CD4-positive, alpha-beta T cell treated with Interleukin-6 at 100 ng/mL for 8 hours (primary cell): ENCODE measurements around the gene ATP6V1G2.
A peak's percentile ranks its signal among the peaks of the same experiment; 100 is the strongest.
"Not testable (repeated sequence)": the region's sequence is repeated elsewhere in the genome, so short reads cannot be mapped to it uniquely, and the experiment has no call there.

Source experiments
- DNase-seq: peaks from one replicate; pipeline ENCODE4 v3.0.0-alpha.2; 2020; ENCODE audit warnings: mixed read lengths, low spot score

ATP6V1G2 gene

DNA sequence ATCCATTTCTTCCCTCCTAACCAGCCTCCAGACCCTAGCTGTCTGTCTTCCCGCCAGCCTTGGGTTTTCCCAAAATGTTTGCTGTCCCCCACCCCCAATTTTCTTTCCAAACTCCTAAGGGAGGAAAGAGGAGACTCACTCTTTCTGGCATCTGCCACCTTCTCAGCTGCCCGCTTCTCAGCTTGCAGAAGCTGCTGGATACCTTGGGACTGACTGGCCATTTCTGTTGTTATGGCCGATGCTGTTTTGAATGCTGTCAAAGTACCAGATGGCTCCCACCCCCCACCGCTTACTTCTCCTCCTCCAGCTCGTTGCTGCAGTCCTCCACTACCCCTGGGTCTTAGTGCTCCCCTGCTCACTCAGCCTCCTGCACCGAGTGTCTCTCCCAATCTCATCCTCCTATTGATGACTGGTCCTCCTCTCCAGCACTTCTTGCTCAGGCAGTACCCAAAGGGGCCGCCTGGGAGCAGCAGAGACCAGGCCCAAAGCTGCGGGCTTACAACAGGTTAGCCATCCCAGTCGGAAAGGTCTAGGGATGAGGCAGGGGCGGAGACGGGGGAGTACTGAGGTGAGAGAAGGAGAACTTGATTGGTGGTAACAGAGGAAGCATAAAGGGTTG, at the start of gene ATP6V1G2:
ATP6V1G2 (minus strand) TSS at position 270 of the 619 bp plus-strand sequence; CDS start at position 221, 49 bp downstream.
- DNase-seq = peak; percentile 82

DNA sequence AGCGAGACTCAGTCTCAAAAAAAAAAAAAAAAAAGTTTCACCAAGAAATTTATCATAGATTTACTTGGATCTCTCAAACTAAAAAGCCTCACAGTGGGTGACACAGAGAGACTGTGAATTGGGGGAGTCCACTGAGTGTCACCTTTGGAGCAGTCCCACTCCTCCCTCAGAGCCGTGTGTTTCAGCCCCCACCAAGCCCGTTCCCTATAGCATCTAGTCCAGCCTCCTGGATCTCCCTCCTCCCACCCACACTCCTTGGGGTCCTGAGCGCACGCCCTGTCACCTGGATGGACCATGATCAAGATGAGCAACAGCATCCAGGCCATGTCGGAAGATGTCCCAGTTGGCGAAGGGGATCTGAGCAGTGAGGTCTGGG, 46.0 kb upstream of the ATP6V1G2 start:
- no peak for DNase-seq

DNA sequence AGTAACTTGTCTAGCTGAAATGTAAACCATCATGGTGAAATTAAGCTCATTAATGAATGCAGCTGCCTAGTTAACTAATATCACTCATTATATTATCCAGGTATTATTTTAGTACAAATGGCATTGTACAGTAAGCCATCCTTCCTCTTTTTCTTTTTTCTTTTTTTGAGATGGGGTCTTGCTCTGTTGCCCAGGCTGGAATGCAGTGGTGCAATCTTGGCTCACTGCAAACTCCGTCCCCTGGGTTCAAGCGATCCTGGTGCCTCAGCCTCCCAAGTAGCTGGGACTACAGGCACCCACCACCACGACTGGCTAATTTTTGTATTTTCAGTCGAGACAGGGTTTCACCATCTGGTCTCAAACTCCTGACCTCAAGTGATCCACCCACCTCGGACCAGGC, 44.3 kb upstream of the ATP6V1G2 start:
- not testable (repeated sequence) for DNase-seq

DNA sequence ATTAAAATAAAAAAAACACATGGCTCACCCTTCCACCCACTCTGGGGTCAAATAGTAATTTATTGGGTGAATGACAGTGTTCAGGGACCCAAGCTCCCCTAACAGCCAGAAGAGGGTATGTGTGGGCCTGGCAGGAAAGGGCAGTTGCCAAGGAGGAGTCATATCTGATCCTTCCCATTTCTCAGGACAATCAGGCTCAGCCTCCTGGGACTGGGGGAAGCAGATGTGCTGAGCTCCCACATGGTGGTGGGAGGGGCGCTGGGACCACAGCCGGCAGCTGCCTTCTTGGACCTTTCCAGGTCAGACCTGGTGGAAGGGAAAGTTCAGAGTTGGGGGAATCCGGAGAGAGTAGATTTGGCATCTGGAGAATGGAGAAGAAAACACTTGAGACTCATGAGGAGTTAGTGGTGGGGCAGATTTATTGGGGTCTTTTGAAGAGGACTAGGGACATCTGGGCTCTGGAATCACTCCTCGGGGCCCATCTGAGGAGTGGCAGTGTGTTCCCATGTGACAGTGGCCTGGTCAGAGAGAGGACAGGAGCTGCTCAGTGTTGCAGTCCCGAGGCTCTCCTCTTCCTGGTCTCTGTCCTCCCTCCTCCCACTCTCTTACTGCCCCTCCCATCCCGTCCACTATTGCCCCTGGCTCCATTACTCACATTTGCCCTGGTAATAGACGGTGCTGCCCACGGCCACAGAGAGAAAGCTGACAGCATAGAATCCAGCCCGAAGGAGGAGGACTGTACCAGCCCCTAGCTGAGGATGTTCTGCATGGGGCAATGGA, 42.7 kb upstream of the ATP6V1G2 start:
- DNase-seq = no peak

DNA sequence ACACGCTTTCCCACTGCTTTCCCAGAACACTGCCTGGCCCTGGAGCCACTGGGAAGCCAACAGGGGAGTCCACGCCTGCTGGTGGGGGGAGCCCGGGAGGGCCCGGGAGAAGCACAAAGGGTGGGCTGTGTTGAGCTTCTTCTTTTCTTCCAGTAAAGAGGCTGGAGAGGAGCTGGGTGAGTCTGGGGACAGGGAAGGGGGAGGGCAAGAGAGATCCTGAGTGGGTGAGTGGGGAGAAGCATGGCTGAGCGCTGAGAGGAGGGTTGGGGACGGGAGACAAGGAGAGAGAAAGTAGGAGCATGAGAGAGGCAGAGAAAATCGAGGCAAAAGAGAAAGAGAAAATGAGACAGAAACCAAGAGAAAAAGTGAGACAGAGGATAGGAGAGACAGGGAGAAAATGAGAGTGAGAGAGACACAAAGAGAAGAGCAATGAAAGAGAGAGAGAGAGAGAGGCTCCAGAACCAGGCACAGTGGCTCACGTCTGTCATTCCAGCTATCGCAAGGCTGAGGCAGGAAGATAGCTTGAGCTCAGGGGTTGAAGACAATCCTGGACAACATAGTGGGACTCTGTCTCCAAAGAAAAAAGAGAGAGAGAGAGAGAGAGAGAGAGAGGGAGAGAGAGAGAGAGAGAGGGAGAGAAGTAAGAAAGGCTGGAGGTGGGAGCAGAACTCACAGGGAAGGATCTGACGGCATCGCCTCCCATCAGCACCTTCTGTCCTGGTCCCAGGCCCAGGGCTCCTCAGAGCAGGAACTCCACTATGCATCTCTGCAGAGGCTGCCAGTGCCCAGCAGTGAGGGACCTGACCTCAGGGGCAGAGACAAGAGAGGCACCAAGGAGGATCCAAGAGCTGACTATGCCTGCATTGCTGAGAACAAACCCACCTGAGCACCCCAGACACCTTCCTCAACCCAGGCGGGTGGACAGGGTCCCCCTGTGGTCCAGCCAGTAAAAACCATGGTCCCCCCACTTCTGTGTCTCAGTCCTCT, 41.7 kb upstream of the ATP6V1G2 start:
- DNase-seq = no peak

DNA sequence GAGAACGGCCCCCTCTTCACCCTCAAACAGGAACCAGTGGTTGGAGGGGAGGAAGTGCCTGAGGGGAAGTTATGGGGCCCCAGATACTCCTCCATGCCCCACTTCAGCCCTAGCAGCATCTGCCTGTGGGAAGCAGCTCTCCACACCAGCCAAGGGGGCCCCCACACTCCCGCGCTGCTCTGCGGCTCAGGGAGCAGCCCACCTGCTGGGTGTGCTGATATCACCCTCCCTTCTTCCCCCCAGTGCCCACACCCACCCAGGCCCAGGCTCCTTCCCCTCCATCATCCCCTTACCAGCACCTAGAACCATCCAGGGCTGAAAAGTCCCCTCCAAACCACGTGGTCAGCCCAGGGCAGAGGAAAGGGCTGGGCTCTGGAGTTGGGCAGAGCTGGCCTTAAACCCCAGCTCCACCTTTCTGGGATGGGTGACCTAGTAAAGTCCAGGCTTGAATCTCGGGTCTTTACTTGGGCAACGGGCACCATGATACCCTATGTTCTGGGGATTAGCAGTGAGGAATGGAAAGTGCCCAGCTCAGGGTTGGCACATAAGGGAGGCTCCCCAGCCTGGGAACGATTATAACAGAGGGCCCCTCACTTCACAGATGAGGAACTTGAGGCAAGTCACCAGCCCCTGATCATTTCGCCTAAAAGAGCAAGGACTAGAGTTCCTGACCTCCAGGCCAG, 40.3 kb upstream of the ATP6V1G2 start:
- peak; percentile 53 for DNase-seq

DNA sequence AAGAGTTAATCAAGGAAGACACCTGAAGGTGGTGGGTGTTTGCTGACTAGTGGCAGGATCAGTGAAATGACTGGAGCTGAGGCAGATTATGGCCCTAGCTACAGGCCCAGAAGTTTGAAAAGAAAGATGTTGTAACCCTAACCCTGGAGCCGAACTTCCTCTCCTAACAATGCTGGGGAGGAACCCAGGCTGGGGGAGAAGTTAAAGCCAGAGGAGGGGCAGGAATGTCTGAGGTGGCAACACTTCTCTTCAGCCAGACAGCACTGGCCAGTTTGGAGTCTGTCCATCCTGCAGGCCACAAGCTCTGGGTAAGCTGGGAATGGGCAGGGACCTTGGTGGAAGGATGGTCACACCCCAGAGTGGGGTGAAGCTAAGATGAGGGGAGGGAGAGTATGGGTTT, 39.6 kb upstream of the ATP6V1G2 start, which contains the start of gene LST1:
LST1 (plus strand) TSS at position 270 of the 400 bp plus-strand sequence. CDS start 1,023 bp downstream, outside the sequence.
- no peak for DNase-seq

DNA sequence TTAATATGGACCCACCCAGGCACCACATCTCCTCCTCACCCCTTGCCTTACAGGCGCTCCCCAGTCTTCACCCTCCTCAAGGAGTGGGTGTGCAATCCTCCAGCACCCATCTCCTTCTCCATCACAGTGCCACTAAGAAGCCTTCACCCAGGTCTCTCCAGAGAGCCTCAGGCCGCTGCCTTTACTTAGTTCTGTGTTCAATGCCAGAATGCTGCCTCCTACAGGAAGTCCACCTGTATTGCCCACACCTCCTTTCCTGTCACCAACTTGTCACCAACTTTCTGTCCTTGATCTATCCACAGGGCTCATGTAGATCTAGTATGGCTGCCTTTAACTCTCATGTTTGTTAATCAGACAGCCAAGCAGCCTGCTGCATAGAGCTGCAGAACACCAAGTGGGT, 39.1 kb upstream of the ATP6V1G2 start:
- peak; percentile 71 for DNase-seq

DNA sequence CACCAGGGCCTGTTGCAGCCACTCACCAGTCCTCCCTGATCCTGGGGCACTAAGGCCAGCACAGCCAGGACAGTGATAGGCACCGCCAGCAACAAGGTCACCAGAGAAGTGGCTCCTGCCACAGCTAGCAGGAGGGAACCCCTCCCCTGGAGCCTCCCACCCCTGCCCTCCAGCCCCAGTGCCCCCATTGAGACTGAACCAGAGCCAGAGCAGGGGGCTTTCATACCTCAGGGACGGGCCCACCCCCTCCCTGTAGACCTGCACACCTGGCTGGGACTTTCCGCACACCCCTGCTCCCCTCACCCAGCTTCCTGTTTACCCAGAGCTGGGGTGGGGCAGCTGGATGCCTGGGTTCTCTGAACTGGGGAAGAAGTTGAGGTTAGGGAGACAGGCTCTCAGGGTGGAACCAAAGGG, 35.8 kb upstream of the ATP6V1G2 start, which contains the start of gene LTB:
LTB (minus strand) TSS at position 195 of the 414 bp plus-strand sequence; CDS start at position 188, 7 bp downstream.
- peak; percentile 90 for DNase-seq

DNA sequence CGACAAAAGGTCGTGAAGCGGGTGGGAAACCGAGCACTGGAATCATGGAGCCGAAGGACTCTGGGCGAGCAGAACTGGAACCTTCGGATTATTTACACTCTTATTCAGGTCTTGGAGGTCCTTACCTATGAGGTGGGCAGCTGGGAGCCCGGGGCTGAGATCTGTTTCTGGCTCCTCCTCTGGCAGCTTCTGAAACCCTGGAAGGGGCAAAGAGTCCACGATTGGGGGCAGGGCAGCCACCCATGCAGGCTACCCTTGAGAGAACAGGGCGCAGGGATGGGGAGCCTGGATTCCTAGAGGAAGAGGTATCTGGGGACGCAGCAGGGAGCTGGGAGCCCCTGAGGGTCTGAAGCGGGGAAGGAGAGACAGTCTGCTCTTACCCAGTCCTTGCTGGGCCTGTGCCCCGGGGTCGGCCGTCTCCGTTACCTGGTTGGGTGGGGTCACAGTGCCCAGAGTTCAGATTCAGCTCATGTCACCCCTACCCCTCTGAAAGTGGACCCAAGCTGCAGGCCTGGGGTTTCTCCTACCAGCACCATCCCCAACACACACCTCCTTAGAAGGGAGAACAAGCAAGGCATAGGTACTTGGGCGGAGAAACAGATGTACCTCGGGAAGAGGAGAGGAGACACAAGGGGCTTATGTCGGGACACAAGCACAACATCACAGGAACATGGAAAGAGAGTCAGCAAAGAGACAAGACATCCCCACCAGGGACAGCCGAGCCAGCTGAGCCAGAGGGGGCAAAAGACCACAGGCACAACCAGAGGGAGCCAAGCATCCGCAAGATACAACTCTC, 35.2 kb upstream of the ATP6V1G2 start:
- DNase-seq = peak; percentile 27

DNA sequence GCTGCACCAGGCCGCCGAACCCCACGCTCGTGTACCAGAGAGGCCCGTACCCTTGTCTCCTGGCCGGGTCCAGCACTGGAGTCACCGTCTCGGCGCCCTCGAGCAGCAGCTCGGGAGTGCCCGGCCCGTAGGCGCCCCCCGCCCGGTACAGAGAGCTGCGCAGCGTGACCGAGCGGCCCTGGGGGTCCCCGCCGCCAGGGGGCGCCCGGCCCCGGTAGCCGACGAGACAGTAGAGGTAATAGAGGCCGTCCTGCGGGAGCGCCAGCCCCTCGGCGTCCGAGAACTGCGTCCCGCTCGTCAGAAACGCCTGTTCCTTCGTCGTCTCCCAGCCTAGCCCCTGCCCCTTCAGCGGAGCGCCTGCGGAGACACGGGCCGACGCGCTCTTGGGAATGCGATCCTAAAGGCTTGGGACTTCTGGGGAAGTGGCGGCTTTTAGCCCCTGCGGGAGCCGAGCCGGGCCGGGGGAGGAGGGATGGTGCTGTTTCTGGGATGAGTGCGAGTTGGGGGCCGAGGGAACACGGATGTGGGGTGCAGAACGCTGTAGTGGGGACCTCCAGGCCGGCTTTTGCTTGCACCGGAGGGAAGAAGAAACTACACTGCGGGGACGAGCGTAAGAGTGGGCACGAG, 34.5 kb upstream of the ATP6V1G2 start:
- peak; percentile 89 for DNase-seq

DNA sequence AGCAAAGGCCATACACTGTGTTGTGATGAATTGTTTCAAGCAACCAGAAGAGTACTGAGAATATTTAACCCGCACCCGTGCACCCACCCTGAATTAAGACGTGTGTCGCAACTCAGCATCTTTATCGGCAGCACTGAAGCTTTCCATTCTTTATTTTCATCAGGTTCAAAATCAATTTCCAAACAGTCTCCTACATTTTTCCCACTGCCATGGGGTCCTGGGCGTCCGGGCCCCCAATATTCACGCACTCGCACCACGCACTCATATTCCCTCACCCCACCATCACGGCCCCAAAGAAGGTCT, 34.0 kb upstream of the ATP6V1G2 start:
- no peak for DNase-seq

DNA sequence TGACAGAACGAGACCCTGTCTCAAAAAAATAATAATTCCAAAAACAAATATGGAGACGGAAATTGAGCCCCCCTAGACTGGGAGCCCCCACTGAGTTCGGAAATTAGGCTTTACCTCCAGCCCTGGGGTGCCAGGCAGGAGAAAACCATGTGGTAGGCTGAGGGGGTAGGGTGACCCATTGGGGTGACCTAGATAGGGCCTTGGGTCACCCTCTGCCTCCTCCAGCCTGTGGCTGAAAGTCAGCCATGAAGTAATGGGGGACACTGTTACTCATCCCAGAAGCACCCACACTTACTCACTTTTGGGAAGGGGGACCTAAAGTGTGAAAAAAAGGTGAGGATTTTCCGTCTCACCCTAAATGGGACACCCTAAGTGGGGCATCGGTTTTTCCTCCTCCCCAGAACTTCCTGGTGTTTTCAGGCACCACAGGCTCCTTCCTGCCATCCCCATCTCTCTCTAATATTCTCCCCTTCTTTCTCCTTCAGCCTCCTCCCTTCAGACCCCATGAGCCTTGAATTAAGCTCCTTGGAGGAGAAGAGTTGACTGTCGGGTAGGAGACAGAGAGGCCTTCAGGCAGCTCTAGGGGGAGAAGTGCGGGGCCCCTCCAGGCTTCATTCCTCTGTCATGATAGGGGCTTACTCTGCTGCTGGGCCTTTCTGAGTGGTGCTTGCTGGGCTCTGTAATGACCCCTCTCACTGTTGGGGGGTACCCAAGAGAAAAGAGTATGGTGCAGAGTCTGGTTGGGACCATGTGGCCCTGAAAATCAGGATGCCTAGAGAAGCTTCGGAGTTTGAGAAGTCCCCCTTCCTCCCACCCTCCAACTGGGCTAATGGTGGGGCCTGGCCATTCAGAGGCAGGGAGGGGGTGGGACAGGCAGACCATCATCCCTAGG, 33.4 kb upstream of the ATP6V1G2 start:
- DNase-seq = no peak

DNA sequence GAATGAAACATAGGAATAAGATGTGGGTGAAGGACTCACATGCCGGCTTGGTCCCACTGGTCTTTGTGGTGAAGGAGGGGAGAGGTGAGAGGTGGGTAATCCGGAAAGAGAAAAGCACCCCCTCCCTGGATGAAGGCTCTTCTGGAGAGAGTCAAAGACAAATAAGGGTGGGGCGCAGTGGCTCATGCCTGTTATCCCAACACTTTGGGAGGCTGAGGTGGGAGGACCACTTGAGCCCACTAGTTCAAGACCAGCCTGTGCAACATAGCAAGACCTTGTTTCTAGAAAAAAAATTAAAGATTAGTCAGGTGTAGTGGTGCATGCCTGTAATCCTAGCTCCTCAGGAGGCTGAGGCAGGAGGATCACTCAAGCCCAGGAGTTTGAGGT, 32.7 kb upstream of the ATP6V1G2 start:
- DNase-seq = no peak

DNA sequence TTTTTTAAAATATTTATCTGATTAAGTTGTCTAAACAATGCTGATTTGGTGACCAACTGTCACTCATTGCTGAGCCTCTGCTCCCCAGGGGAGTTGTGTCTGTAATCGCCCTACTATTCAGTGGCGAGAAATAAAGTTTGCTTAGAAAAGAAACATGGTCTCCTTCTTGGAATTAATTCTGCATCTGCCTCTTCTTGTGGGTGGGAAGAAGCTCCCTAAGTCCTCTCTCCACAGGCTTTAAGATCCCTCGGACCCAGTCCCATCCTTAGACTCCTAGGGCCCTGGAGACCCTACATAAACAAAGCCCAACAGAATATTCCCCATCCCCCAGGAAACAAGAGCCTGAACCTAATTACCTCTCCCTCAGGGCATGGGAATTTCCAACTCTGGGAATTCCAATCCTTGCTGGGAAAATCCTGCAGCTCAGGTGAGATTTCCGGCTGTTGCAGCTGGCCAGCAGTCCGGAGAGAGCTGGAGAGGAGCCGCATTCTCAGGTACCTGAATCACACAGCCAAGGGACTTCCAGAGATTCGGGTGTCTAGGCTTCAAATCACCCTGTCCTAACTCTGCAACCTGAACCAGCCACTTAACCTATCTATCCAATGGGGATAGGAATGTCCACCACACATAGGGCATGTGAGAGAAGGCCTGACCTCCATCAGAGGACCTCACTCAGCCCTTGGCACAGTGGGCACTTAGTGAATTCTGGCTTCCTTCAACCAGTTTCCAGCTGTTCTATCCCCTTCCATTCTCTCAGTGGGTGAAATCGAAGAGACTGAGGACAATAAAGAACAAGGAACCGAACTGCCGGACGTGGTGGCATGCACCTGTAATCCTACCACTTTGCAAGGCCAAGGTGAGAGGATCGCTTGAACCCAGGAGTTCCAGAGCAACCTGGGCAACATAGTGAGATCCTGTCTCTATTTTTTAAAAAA, 32.0 kb upstream of the ATP6V1G2 start:
- no peak for DNase-seq

DNA sequence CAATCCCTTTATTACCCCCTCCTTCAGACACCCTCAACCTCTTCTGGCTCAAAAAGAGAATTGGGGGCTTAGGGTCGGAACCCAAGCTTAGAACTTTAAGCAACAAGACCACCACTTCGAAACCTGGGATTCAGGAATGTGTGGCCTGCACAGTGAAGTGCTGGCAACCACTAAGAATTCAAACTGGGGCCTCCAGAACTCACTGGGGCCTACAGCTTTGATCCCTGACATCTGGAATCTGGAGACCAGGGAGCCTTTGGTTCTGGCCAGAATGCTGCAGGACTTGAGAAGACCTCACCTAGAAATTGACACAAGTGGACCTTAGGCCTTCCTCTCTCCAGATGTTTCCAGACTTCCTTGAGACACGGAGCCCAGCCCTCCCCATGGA, 31.2 kb upstream of the ATP6V1G2 start:
- no peak for DNase-seq

DNA sequence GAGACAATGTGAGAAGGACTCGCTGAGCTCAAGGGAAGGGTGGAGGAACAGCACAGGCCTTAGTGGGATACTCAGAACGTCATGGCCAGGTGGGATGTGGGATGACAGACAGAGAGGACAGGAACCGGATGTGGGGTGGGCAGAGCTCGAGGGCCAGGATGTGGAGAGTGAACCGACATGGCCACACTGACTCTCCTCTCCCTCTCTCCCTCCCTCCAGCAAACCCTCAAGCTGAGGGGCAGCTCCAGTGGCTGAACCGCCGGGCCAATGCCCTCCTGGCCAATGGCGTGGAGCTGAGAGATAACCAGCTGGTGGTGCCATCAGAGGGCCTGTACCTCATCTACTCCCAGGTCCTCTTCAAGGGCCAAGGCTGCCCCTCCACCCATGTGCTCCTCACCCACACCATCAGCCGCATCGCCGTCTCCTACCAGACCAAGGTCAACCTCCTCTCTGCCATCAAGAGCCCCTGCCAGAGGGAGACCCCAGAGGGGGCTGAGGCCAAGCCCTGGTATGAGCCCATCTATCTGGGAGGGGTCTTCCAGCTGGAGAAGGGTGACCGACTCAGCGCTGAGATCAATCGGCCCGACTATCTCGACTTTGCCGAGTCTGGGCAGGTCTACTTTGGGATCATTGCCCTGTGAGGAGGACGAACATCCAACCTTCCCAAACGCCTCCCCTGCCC, 30.6 kb upstream of the ATP6V1G2 start:
- DNase-seq = peak; percentile 59
